Measurements from ENCODE around the gene ZNF532.

ZNF532 gene

GRCh38 chr18:58870130-58870529 is 5.5 kb downstream of the ZNF532 start:
- peak overlapping the region; percentile 15 for H4K8ac ChIP-seq (ENCODE audit: low read depth, low read length)
- peak overlapping the region; percentile 25 for H2BK12ac ChIP-seq (ENCODE audit: low read length)
- H2BK5ac ChIP-seq (ENCODE audit: low read depth, low read length, poor library complexity), result peak overlapping the region; percentile 39
- no peaks in the 10 kb centered on the region for H3K27me3 ChIP-seq (ENCODE audit: insufficient read depth, low read length)
- peak overlapping the region; percentile 9 for H3K14ac ChIP-seq (ENCODE audit: low read length)
- peaks cover 10% of the 10 kb centered on the region for H3K79me2 ChIP-seq (ENCODE audit: control insufficient read depth, insufficient read depth, low read length, poor library complexity)
- H2AK5ac ChIP-seq (ENCODE audit: low read length), result peak overlapping the region; percentile 62
- H3K27ac ChIP-seq (ENCODE audit: low read depth, low read length), result peak overlapping the region; percentile 21
- peaks cover 16 to 29% of the 10 kb centered on the region in 2 experiments for H3K4me1 ChIP-seq (ENCODE audit: control insufficient read depth in 1 of 2, insufficient read depth in 2 of 2, low read length in 2 of 2)
- WGBS (ENCODE audit: extremely low coverage, insufficient coverage, insufficient read length), result no CpG with 5 or more reads among the region's 5 CpGs
- H3K4ac ChIP-seq (ENCODE audit: low read depth, low read length), result peak overlapping the region; percentile 12
- H2AFZ ChIP-seq (ENCODE audit: insufficient read depth, low read length, poor library complexity), result no peak overlapping the region
- peak overlapping the region; percentile 29 for H4K91ac ChIP-seq (ENCODE audit: low read depth, low read length)
- peaks cover 12 to 16% of the 10 kb centered on the region in 2 experiments for H3K36me3 ChIP-seq (ENCODE audit: control insufficient read depth in 1 of 2, insufficient read depth in 2 of 2, low read length in 2 of 2)
- no peaks in the 10 kb centered on the region for H3K9me3 ChIP-seq (ENCODE audit: insufficient read depth, low read depth, low read length)
- no peak for DNase-seq
- H3K18ac ChIP-seq (ENCODE audit: low read length), result peak overlapping the region; percentile 27
- peak overlapping the region; percentile 38 for H3K4me2 ChIP-seq (ENCODE audit: low read length)
- peak overlapping the region; percentile 22 for H2BK120ac ChIP-seq (ENCODE audit: insufficient read depth, low read length, poor library complexity)
- H3K4me3 ChIP-seq (ENCODE audit: low read depth, low read length), result peak overlapping the region; percentile 23
- no peak overlapping the region for H3K23ac ChIP-seq (ENCODE audit: low read length)
- H3K9ac ChIP-seq (ENCODE audit: low read length), result no peak overlapping the region
- H3K79me1 ChIP-seq (ENCODE audit: low read length), result peaks cover 27% of the 10 kb centered on the region
- H4K12ac ChIP-seq (ENCODE audit: low read depth, low read length), result no peak overlapping the region

DNA sequence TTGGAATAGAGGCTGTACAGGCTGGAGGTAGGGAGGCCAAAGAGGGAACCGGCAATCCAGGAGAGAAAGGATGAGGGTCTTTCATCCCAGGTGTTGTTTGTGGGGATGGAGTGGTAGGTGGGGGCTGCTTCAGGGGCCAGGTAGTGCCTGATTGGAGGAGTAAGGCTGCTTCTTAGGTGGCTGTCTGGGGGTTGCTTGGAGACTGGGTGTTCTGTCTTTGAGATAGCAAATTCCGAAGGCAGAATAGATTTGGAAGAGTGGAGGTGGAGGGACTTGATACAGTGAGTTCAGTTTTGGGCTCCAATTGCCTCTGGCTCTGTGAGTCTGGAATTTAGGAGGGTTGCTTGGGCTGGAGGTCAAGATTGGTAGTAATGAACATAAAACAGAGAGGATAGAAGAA is 5.9 kb downstream of the ZNF532 start:
- no peak for DNase-seq
- H3K9me3 ChIP-seq (ENCODE audit: insufficient read depth, low read depth, low read length), result no peaks in the 10 kb centered on the region
- WGBS (ENCODE audit: extremely low coverage, insufficient coverage, insufficient read length), result no CpG with 5 or more reads among the region's 2 CpGs

GRCh38 chr18:58871514-58872420 is 7.1 kb downstream of the ZNF532 start:
- Histone ChIP-seq H3K9me3 (ENCODE audit: insufficient read depth, low read depth, low read length) (no peaks in the 10 kb centered on the region), H4K91ac (ENCODE audit: low read depth, low read length) (peak overlapping the region; percentile 44), H3K23ac (ENCODE audit: low read length) (peak overlapping the region; percentile 99), H4K8ac (ENCODE audit: low read depth, low read length) (peak overlapping the region; percentile 8), H2AK5ac (ENCODE audit: low read length) (peak overlapping the region; percentile 36), H3K27me3 (ENCODE audit: insufficient read depth, low read length) (no peaks in the 10 kb centered on the region), H2BK12ac (ENCODE audit: low read length) (peak overlapping the region; percentile 11), H3K14ac (ENCODE audit: low read length) (no peak overlapping the region), H3K27ac (ENCODE audit: low read depth, low read length) (no peak overlapping the region), H3K79me2 (ENCODE audit: control insufficient read depth, insufficient read depth, low read length, poor library complexity) (peaks cover 5% of the 10 kb centered on the region), H3K4me3 (ENCODE audit: low read depth, low read length) (no peak overlapping the region), H4K12ac (ENCODE audit: low read depth, low read length) (no peak overlapping the region), H3K18ac (ENCODE audit: low read length) (peak overlapping the region; percentile 17), H2AFZ (ENCODE audit: insufficient read depth, low read length, poor library complexity) (no peak overlapping the region), H2BK5ac (ENCODE audit: low read depth, low read length, poor library complexity) (peak overlapping the region; percentile 0), H3K36me3 (ENCODE audit: control insufficient read depth in 1 of 2, insufficient read depth in 2 of 2, low read length in 2 of 2) (peaks cover 18 to 25% of the 10 kb centered on the region in 2 experiments), H3K4ac (ENCODE audit: low read depth, low read length) (peak overlapping the region; percentile 13), H3K4me1 (ENCODE audit: control insufficient read depth in 1 of 2, insufficient read depth in 2 of 2, low read length in 2 of 2) (peaks cover 12 to 18% of the 10 kb centered on the region in 2 experiments), H3K4me2 (ENCODE audit: low read length) (no peak overlapping the region), H3K9ac (ENCODE audit: low read length) (no peak overlapping the region), H2BK120ac (ENCODE audit: insufficient read depth, low read length, poor library complexity) (peak overlapping the region; percentile 22), H3K79me1 (ENCODE audit: low read length) (peaks cover 18% of the 10 kb centered on the region)
- DNase-seq, result no peak
- no CpG with 5 or more reads among the region's 10 CpGs for WGBS (ENCODE audit: extremely low coverage, insufficient coverage, insufficient read length)

More for the DNA sequence above, 5.9 kb downstream of the ZNF532 start:
- Histone ChIP-seq H4K91ac (ENCODE audit: low read depth, low read length) (peak overlapping the region; percentile 29), H3K4me2 (ENCODE audit: low read length) (peak overlapping the region; percentile 38), H3K18ac (ENCODE audit: low read length) (peak overlapping the region; percentile 27), H4K12ac (ENCODE audit: low read depth, low read length) (no peak overlapping the region), H4K8ac (ENCODE audit: low read depth, low read length) (peak overlapping the region; percentile 15), H2BK12ac (ENCODE audit: low read length) (peak overlapping the region; percentile 25), H3K9ac (ENCODE audit: low read length) (no peak overlapping the region), H3K14ac (ENCODE audit: low read length) (peak overlapping the region; percentile 9), H3K79me1 (ENCODE audit: low read length) (peaks cover 27% of the 10 kb centered on the region), H3K27me3 (ENCODE audit: insufficient read depth, low read length) (no peaks in the 10 kb centered on the region), H3K27ac (ENCODE audit: low read depth, low read length) (peak overlapping the region; percentile 21), H2AK5ac (ENCODE audit: low read length) (no peak overlapping the region), H2BK5ac (ENCODE audit: low read depth, low read length, poor library complexity) (peak overlapping the region; percentile 39), H3K4ac (ENCODE audit: low read depth, low read length) (peak overlapping the region; percentile 12), H2BK120ac (ENCODE audit: insufficient read depth, low read length, poor library complexity) (peak overlapping the region; percentile 22), H3K36me3 (ENCODE audit: control insufficient read depth in 1 of 2, insufficient read depth in 2 of 2, low read length in 2 of 2) (peaks cover 12 to 19% of the 10 kb centered on the region in 2 experiments), H3K4me3 (ENCODE audit: low read depth, low read length) (no peak overlapping the region), H3K79me2 (ENCODE audit: control insufficient read depth, insufficient read depth, low read length, poor library complexity) (peaks cover 8% of the 10 kb centered on the region), H2AFZ (ENCODE audit: insufficient read depth, low read length, poor library complexity) (no peak overlapping the region), H3K4me1 (ENCODE audit: control insufficient read depth in 1 of 2, insufficient read depth in 2 of 2, low read length in 2 of 2) (peaks cover 16 to 28% of the 10 kb centered on the region in 2 experiments), H3K23ac (ENCODE audit: low read length) (no peak overlapping the region)

DNA sequence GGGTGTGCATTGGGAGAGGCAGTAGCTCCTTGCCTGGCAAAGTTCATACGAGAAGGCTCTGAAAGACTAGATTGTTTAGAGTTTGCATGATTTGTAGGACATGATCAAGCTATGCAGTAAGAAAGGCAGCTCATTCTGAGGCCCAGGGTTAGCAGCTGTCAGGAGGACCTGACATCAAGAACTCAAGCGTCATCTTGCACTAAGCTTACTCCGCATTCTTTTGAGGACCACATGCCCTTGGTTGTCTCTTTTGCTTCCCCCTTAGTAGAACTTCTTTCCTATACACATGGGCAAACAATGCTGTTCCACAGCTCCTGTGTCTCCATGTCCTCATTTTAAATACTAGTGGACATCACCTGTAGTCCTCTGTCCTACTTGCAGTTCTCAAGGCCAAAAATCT is 14.0 kb downstream of the ZNF532 start:
- DNase-seq, result no peak
- peaks cover 26 to 33% of the 10 kb centered on the region in 2 experiments for H3K36me3 ChIP-seq (ENCODE audit: control insufficient read depth in 1 of 2, insufficient read depth in 2 of 2, low read length in 2 of 2)
- no peak overlapping the region for H3K9ac ChIP-seq (ENCODE audit: low read length)
- H2AFZ ChIP-seq (ENCODE audit: insufficient read depth, low read length, poor library complexity), result no peak overlapping the region
- no peak overlapping the region for H4K8ac ChIP-seq (ENCODE audit: low read depth, low read length)
- no peak overlapping the region for H3K27ac ChIP-seq (ENCODE audit: low read depth, low read length)
- H3K14ac ChIP-seq (ENCODE audit: low read length), result no peak overlapping the region
- no peak overlapping the region for H2BK120ac ChIP-seq (ENCODE audit: insufficient read depth, low read length, poor library complexity)
- H3K79me2 ChIP-seq (ENCODE audit: control insufficient read depth, insufficient read depth, low read length, poor library complexity), result peaks cover 9% of the 10 kb centered on the region
- peaks cover 2% of the 10 kb centered on the region for H3K9me3 ChIP-seq (ENCODE audit: insufficient read depth, low read depth, low read length)
- H4K12ac ChIP-seq (ENCODE audit: low read depth, low read length), result no peak overlapping the region
- peak overlapping the region; percentile 64 for H3K4ac ChIP-seq (ENCODE audit: low read depth, low read length)
- H3K79me1 ChIP-seq (ENCODE audit: low read length), result no peaks in the 10 kb centered on the region
- no peak overlapping the region for H2AK5ac ChIP-seq (ENCODE audit: low read length)
- H3K27me3 ChIP-seq (ENCODE audit: insufficient read depth, low read length), result no peaks in the 10 kb centered on the region
- no peak overlapping the region for H2BK12ac ChIP-seq (ENCODE audit: low read length)
- no peak overlapping the region for H3K4me3 ChIP-seq (ENCODE audit: low read depth, low read length)
- no peak overlapping the region for H2BK5ac ChIP-seq (ENCODE audit: low read depth, low read length, poor library complexity)
- H3K4me2 ChIP-seq (ENCODE audit: low read length), result no peak overlapping the region
- no CpG with 5 or more reads among the region's 3 CpGs for WGBS (ENCODE audit: extremely low coverage, insufficient coverage, insufficient read length)
- H4K91ac ChIP-seq (ENCODE audit: low read depth, low read length), result no peak overlapping the region
- H3K4me1 ChIP-seq (ENCODE audit: control insufficient read depth in 1 of 2, insufficient read depth in 2 of 2, low read length in 2 of 2), result peaks cover 0 to 9% of the 10 kb centered on the region in 2 experiments
- H3K23ac ChIP-seq (ENCODE audit: low read length), result no peak overlapping the region
- H3K18ac ChIP-seq (ENCODE audit: low read length), result no peak overlapping the region
